Progenitor cell of endocrine pancreas (in vitro differentiated cells): ENCODE measurements around the gene KLHL40. TPM values are rescaled to one million over a fixed set of nuclear protein-coding genes. Genes with fewer than 3 reads are reported as not detected.
A peak's percentile ranks its signal among the peaks of the same experiment; 100 is the strongest.

Source experiments
- DNase-seq: peaks from one replicate; pipeline ENCODE4 v3.0.0; 2021; ENCODE audit warnings: low spot score; ENCODE audit not compliant: unreplicated experiment
- H3K27ac Mint-ChIP-seq: 2 replicates; pipeline ENCODE4 v1.8.0; 2021; ENCODE audit warnings: mild to moderate bottlenecking, moderate library complexity, mixed read lengths
- H3K27me3 Mint-ChIP-seq: 2 replicates; pipeline ENCODE4 v1.8.0; 2021; ENCODE audit warnings: mixed read lengths
- H3K36me3 Mint-ChIP-seq: 2 replicates; pipeline ENCODE4 v1.8.0; 2022; ENCODE audit warnings: mixed read lengths; ENCODE audit not compliant: insufficient read depth
- H3K4me1 Mint-ChIP-seq: 2 replicates; pipeline ENCODE4 v1.8.0; 2021; ENCODE audit warnings: low read depth, mixed read lengths
- H3K4me3 Mint-ChIP-seq: 2 replicates; pipeline ENCODE4 v1.8.0; 2021; ENCODE audit warnings: low read depth, mild to moderate bottlenecking, moderate library complexity, mixed read lengths
- H3K9me3 Mint-ChIP-seq: 2 replicates; pipeline ENCODE4 v1.8.0; 2021; ENCODE audit warnings: low read depth, mixed read lengths
- total RNA-seq: library from RNA; stranded (reverse); gene quantifications from 2 replicates; pipeline ENCODE4 v1.2.1, GENCODE V29; 2021
- TF ChIP-seq, protein P1 (sequence below): fragments of 200-600 bp; sonication (generic); IDR thresholded peaks from one replicate; pipeline ENCODE4 v1.5.0; 2021; ENCODE audit warnings: antibody characterized with exemption, mild to moderate bottlenecking; ENCODE audit not compliant: unreplicated experiment

KLHL40 gene
- total RNA-seq, 1 donor from 2014 or later = not detected

DNA sequence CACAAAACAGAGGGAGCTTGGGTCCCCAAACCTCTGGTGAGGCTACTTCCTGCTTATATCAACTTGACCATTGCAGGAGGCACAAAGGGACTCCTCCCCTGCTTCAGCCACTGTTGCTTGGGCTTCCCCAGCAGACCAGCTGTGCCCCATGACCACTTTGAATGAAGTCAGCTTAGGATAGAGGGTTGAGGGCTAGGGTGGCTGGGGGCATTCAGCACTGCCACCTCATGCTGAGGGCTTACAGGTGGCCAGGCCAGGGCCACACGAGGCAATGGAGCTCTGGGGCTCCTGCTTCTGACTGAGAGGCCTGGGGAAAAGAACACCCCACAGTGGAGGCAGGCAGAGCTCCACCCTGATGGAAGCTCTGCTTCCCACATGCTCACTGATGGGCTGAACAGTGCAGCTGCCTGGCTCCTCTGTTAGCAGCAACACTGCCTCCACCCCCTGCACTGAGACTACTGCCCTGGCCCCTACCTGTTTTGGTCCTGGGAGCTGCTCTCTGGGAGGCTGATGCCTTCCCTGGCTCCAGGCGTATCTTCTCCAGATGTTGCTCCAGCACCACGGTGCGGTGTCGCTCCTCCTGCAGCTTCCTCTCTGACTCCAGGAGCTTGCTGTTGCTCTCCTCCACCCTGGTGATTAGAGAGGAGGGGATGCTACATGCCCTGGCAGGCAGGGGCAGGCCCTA lies 27.5 kb downstream of the KLHL40 start:
- no peak overlapping the region for H3K27ac Mint-ChIP-seq

DNA sequence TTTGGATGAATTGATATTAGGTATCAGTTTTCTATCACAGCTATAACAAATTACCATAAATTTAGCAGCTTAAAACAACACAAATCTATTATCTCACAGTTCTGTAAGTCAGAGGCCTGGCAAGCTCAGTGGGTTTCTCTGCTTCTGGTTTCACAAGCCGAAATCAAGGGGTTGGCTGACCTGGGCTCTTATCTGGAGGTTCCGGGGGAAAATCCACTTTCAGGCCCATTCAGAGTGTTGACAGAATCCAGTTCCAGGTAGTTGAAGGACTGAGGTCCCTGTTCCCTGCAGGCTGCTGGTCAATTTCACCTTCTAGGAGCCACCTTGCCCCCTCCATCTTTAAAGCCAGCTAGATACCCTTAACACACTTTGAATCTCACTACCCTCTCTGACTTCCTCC lies 28.4 kb downstream of the KLHL40 start:
- TF ChIP-seq, protein P1, sequence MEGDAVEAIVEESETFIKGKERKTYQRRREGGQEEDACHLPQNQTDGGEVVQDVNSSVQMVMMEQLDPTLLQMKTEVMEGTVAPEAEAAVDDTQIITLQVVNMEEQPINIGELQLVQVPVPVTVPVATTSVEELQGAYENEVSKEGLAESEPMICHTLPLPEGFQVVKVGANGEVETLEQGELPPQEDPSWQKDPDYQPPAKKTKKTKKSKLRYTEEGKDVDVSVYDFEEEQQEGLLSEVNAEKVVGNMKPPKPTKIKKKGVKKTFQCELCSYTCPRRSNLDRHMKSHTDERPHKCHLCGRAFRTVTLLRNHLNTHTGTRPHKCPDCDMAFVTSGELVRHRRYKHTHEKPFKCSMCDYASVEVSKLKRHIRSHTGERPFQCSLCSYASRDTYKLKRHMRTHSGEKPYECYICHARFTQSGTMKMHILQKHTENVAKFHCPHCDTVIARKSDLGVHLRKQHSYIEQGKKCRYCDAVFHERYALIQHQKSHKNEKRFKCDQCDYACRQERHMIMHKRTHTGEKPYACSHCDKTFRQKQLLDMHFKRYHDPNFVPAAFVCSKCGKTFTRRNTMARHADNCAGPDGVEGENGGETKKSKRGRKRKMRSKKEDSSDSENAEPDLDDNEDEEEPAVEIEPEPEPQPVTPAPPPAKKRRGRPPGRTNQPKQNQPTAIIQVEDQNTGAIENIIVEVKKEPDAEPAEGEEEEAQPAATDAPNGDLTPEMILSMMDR = no peak
- Mint-ChIP-seq H3K9me3 (no peaks in the 10 kb centered on the region), H3K4me3 (no peak overlapping the region), H3K36me3 (no peaks in the 10 kb centered on the region), H3K27ac (no peak overlapping the region), H3K27me3 (no peaks in the 10 kb centered on the region), H3K4me1 (no peaks in the 10 kb centered on the region)
- DNase-seq = peak; percentile 1

More for the DNA sequence above, 27.5 kb downstream of the KLHL40 start:
- no peak overlapping the region for H3K4me3 Mint-ChIP-seq
- no peaks in the 10 kb centered on the region for H3K36me3 Mint-ChIP-seq
- no peaks in the 10 kb centered on the region for H3K27me3 Mint-ChIP-seq
- TF ChIP-seq, protein P1 = no peak
- H3K9me3 Mint-ChIP-seq = no peaks in the 10 kb centered on the region
- H3K4me1 Mint-ChIP-seq = no peaks in the 10 kb centered on the region
- peak; percentile 3 for DNase-seq

DNA sequence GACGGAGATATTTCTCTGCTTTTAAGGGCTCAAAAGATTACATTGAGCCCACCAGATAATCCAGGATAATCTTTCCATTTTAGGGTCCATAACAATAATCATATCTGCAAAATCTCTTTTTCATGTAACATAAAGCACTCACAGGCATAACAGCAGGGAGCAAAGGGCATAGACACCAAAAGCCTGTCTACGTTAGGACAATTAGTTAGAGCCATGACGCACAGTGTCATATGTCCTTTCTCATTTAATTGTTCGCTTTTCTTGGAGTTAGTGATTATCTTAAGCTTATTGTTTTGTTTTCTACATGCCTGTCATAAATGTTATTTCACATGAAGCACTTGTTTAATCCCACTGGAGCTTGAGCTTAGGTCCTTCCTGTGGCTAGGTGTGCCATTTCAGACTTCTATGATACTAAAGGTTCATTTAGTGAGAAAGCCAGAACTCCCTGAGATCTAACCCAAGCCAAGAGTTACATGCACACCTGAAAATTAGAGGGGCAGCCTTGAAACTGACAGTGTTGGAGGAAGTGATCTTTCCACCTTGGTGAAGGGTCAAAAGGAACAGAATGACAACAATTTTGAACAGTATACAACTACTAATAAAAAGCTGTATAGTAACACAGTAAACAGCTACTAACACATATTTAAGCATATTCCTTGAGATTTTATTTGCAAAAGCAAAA lies 29.0 kb downstream of the KLHL40 start:
- TF ChIP-seq, protein P1 = no peak
- no peak overlapping the region for H3K27ac Mint-ChIP-seq
- no peaks in the 10 kb centered on the region for H3K4me1 Mint-ChIP-seq
- no peak for DNase-seq
- no peaks in the 10 kb centered on the region for H3K36me3 Mint-ChIP-seq
- H3K4me3 Mint-ChIP-seq = no peak overlapping the region
- no peaks in the 10 kb centered on the region for H3K27me3 Mint-ChIP-seq
- H3K9me3 Mint-ChIP-seq = no peaks in the 10 kb centered on the region

DNA sequence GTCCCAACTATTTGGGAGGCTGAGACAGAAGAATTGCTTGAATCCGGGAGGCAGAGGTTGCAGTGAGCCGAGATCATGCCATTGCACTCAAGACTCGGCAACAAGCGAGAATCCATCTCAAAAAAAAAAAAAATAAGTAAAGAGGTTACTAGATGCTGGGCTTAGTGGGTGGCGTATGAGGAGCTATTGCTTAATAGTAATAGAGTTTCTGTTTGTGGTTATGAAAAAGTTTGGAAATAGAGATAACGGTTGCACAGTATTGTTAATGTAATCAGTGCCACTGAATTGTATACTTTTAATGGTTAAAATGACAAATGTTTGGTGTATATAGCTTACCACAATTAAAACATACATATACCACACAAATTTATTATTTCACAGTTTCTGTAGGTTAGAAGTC lies 32.0 kb downstream of the KLHL40 start:
- Mint-ChIP-seq H3K4me3 (no peak overlapping the region), H3K36me3 (no peaks in the 10 kb centered on the region), H3K27ac (no peak overlapping the region), H3K27me3 (no peaks in the 10 kb centered on the region), H3K4me1 (no peaks in the 10 kb centered on the region), H3K9me3 (peaks cover 4% of the 10 kb centered on the region)
- no peak for DNase-seq
- TF ChIP-seq, protein P1 = no peak

DNA sequence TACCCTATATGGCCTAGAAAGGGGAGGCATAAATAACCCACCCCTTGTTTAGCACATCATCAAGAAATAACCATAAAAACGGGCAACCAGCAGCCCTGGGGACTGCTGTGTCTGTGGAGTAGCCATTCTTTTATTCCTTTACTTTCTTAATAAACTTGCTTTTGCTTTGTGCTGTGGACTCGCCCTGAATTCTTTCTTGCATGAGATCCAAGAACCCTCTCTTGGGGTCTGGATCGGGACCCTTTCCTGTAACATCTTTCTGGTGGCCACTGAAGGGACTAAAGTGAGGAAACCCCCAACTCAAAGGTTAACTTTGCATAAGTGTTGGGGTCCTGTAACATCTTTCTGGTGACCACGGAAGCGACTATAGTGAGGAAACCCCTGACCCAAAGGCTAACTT lies 33.0 kb downstream of the KLHL40 start:
- H3K9me3 Mint-ChIP-seq = peaks cover 4% of the 10 kb centered on the region
- no peak for DNase-seq
- TF ChIP-seq, protein P1 = no peak
- H3K27ac Mint-ChIP-seq = no peak overlapping the region
- no peaks in the 10 kb centered on the region for H3K36me3 Mint-ChIP-seq
- no peaks in the 10 kb centered on the region for H3K27me3 Mint-ChIP-seq
- H3K4me1 Mint-ChIP-seq = no peaks in the 10 kb centered on the region
- no peak overlapping the region for H3K4me3 Mint-ChIP-seq
